NOMO-1 treated with DMSO at 0.1 percent for 48 hours (cell line): Measurements from ENCODE around the gene GOLGA6D.
"Not testable (repeated sequence)": the region's sequence is repeated elsewhere in the genome, so short reads cannot be mapped to it uniquely, and the experiment has no call there.

ENCODE experiments used
- DNase-seq: peaks from one replicate; lab custom pipeline; 2025; ENCODE audit not compliant: unreplicated experiment; lab: John Stamatoyannopoulos, UW

Gene GOLGA6D

DNA sequence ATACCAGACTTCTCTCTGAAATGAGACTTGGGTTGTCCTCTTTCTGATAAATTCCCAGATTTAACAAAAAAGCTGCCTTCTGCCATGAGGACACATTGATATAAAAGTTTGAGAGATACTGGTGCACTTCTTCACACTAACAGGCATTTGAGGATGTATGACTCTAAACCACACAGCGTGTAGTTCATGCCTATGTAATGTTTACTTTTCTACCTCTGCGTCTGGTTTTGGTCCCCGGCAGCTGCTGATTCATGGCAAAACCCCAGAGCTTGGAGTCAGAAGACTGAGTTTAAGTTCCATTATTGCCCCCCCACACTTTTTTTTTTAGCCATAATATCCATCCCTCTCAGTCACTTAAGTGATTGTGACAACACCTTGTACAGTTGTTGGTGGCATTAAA, 1.5 kb downstream of the GOLGA6D start:
- DNase-seq, result not testable (repeated sequence)

DNA sequence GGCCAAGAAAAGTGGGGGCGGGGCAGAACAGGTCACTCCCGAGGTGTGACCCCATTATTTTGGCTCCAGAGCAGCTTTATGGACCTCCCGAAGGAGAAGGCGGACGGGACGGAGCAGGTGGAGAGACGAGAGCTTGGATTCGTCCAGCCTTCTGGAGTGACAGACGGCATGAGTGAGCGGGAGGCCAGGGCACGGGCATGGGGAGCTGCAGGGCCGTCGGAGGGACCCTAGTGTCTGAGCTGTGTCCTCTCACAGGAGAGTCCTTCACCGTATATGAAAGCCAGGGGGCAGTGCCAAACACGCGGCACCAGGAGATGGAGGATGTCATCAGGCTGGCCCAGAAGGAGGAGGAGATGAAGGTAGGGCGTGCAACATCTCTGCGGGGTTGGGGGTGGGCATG, 11.0 kb downstream of the GOLGA6D start:
- not testable (repeated sequence) for DNase-seq

GRCh38 chr15:75298541-75299310, 16.1 kb downstream of the GOLGA6D start:
- DNase-seq, result not testable (repeated sequence)

GRCh38 chr15:75299311-75299688, 16.7 kb downstream of the GOLGA6D start:
- DNase-seq, result not testable (repeated sequence)

DNA sequence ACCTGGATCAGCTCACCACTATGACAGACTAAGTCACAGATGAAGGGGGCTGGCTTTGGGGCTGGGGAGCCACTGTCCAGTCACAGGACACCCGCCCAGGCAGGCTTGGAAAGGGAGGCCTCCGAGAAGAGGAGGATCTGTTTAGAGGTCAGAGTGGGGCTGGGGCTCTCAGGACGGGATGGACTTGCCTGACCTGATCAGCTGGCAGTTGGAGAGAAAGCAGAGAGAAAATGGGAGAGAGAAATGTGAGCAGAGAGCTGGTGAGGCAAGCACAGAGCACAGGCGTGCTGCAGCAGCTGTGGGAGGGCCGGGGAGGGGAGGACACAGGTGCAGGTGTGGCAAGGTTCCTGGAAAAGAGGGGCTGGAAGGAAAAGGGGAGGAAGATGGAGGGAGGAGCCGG, 17.4 kb downstream of the GOLGA6D start:
- not testable (repeated sequence) for DNase-seq

DNA sequence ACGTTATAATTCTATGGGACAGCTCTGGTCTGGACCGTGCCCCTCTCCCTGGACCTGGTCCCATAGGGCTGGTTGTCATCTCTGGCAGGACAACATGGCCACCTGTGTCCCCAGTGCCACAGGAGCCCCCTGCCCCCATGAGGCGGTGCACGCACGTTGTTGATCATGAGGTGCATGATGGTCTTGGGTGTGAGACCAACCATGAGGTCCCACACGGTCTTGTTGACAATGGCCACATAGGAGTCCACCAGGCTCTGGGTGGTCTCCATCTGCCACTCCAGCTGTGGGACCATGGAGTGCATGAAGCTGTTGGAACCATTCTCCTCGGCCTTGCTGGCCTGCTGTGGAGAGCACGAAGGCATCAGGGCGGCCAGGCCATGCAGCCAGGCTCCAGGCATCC, 19.7 kb downstream of the GOLGA6D start:
- DNase-seq, result no peak

DNA sequence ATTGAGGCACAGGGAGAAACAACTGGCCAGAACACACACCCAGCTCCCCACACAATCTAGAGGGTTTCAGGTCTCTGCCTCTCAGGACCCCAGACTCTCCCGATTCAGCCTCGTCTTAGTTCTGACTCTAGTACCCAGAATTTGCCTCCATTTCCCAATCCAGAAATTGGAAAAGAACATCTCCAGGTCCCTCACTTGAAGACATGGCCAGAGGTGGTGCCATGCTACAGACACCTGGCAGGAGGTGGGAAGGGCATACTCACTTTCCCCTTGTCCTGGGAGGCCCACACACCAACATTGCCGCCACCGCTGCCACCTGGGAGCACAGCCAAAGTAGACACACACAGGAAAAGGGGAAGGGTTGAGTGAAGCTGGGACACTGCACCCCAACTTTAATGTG, 20.1 kb downstream of the GOLGA6D start:
- not testable (repeated sequence) for DNase-seq

- no peak for DNase-seq
Measured at GRCh38 chr15:75306188-75306587, 23.6 kb downstream of the GOLGA6D start.

- peak; percentile 15 for DNase-seq
Measured at GRCh38 chr15:75307778-75308390, 25.2 kb downstream of the GOLGA6D start.

DNA sequence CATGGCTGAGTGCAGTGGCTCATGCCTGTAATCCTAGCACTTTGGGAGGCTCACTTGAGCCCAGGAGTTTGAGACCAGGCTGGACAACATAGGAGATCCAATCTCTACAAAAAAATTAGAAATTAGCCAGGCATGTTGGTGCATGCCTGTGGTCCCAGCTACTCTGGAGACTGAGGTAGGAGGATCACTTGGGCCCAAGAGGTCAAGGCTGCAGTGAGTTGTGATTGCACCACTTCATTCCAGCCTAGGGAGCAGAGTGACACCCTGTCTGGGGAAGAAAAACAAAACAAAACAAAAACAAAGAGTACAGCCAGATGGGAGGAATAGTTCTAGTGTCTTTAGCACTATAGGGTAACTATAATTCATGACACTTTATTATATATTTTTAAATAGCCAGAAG, 27.1 kb downstream of the GOLGA6D start:
- DNase-seq, result no peak

DNA sequence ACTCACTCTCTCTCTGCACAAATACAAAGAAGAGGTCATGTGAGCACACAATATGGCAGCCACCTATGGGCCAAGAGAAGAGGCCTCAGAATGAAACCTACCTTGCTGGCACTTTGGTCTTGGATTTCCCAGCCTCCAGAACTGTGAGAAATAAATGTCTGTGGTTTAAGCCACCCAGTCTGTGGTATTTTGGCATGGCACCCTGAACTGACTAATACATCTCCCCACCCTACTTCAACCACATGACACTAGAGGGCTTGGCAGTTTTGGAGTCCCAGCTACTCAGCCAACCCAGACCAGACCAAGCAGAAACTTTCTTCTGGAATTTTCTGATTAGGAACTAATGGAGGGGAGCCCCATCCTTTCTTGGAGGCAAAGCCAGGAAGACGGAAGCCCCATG, 29.9 kb downstream of the GOLGA6D start:
- not testable (repeated sequence) for DNase-seq

GRCh38 chr15:75313116-75313845, 30.6 kb downstream of the GOLGA6D start:
- no peak for DNase-seq

GRCh38 chr15:75314552-75315290, 32.1 kb downstream of the GOLGA6D start:
- DNase-seq, result no peak

DNA sequence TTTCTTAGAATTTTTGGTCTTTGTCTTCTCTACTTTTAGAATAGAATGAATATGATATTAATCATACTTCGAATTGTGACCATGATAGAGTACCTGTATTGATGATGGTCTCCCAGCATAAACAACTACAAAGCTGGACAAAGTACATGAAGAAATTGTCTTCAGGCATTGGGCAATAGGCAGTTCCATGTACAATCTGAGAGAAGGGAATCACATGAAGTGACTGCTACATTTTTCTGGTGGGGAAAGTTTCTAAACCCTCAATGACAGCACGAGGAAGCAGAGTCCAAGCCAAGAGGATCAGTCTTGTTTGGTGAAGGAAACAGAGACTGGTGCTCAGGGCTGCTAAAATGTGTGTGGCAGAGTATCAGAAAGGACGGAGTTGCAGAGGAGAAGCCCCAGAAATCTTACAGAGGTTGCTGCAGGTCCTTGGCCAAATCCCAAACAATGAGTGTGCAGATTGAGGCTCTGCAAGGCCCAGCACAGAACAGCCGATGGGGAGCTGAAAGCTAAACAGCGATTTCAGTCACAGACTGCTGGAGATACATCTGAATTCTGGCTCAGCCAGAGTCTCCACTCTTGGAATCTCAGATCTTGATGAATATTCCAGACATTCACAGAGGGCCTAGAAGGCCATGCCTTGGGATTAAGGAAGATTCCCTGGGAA, 36.7 kb downstream of the GOLGA6D start:
- not testable (repeated sequence) for DNase-seq

DNA sequence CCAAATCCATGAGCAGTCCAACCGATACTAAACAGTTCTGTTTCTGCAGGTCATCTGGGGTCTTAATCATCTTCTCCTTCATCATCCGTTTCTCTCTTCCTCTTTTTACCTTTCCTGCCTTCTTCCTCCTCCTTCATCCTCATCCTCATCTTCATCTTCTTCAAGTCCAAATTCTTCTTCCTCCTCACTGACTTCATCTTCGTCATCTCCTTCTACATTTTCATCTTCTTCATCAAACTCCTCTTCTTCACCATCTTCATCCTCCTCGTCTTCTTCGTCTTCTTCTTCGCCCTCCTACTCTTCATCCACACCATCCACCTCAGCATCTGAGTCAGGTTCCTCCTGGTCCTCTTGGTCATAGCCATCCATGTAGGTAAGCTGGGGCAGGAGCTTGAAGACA, 39.1 kb downstream of the GOLGA6D start:
- no peak for DNase-seq

- no peak for DNase-seq
Measured at GRCh38 chr15:75325922-75326321, 43.3 kb downstream of the GOLGA6D start.

DNA sequence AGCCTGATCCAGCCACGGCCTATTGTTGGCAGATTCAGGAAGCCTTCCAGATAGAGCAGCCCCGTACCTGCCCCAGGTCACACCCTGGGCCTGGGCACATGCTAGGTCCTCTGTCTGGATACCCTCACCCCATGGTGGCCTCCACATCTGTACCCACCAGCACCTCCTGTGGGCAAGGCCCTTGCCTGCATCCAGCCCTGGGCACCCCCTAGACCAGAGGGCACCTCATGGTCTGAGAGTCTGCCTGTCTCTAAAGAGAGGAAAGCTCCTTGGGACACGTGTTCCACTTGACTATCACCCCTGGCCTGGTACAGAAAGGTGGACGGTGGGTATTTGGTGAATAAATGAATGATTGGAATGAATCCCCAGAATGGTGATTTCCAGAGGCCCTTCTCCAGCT, 44.4 kb downstream of the GOLGA6D start:
- no peak for DNase-seq

- DNase-seq, result no peak
Measured at GRCh38 chr15:75327491-75327890, 44.9 kb downstream of the GOLGA6D start.

DNA sequence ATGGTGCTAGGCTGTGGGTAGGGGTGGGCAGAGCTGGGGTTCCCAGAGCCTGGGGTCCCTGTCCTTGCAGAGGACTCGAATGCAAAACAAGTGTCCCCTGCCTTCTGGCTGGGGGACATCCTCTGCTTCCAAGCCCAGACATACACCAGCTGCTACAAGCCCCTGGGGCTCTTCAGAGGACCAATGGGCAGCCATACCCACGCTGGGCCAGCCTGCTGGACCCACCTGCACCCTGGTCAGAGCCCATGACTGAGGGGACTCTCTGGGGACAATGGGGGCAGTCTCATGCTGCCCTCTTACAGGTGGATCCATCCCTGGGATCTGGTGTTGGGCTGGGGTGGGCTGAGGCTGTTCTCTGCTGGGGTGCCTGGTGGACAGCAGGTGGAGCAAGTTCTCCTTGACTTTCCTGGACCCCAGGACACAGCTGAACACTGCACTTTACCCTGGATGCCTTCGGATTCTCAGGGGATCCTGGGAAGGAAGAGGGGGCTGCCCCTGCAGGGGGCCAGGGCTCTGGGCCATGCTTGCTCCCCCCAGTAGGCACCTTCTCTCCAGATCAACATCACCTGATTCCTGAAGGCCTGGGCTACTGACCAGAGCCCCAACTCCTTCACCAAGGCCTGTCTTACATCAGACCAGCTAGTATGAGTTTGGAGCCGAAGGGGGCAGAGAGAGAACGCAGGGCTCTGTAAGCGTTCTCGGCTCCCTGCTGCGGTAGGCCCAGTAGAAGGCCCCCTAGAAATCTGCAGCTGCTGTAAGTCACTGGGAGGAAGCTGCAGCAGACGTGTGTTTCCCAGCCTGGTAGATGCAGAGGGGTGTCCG, 46.1 kb downstream of the GOLGA6D start:
- DNase-seq, result no peak

DNA sequence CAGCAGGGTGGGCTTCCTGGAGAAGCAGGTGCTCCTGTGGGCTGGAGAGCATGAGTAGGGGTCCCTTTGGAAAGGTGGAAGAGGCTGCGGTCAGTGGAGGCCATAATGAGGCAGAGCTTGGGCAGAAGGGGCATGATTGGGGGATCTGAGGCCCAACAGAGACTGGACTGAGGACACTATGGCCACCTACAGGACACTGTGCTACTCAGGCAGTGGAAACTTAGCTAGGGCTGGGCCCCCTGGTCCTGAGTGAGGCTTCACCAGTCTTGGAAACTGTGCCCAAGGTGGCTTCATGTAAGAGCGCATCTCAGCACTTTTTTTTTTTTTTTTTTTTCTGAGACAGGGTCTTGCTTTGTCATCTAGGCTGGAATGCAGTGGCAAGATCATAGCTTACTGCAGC, 46.9 kb downstream of the GOLGA6D start:
- no peak for DNase-seq
